Smooth muscle cell of the brain vasculature (primary cell): ENCODE results near the gene PDZD4.

Source experiments
- DNase-seq: peaks from one replicate; pipeline ENCODE4 v3.0.0-alpha.2; 2012; ENCODE audit warnings: low read depth, low spot score

The PDZD4 gene

DNA sequence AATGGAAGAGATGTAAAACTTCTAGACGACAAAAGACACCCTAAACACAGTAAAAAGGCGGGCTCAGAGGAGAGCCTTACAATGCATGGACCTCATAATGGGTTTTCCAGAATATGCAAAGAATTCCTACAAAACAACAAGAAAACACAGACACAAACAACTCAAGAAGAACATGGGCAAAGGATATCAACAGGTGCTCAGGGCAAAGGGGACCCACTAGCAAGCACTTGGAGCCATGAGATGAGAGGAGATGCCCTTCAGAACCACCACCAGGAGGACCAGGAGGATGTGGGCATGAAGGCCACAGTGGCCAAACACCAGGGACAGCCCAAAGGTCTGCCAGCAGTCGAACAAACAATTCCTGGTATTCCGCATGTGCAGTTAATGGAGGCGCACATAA lies 17.2 kb downstream of the PDZD4 start:
- DNase-seq = no peak

DNA sequence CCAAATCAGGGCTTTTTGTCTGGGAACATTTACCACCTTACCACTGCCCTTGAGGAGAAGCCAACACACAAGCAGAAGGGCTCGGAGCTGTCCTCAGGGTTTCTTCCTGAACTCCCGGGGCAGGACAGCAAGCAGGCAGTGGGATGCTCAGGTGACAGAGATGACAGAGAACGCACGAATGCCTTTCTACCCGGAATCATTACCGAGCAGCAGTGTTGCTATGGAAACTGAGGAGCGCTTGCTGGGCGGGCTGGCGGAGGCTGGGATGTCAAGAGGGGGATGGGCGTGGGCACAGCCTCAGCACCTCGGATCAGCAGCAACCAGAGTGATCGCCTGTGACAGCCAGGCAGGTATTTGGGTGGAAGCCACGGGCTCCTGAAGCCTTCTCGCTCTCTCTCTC lies 18.1 kb downstream of the PDZD4 start:
- DNase-seq = no peak

DNA sequence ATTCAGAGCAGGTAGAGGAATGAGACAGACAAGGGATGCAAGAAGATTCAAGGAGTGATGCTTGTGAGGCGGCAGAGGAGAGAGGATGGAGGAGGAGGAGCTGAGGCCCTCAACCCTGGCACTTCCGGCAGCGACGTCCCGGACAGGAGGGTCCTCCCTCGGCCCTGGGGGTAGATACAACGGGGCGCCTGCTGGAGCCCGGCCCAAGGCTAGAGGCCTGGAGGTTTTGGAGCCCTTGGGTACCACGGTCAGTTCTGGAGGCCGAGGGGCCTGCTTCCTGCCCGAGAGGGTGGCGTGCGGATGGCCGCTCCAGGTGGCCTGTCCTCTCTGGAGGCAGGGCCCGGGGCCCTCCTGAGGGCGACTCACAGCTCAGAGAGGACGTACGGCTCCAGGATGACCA lies 22.4 kb downstream of the PDZD4 start:
- no peak for DNase-seq

DNA sequence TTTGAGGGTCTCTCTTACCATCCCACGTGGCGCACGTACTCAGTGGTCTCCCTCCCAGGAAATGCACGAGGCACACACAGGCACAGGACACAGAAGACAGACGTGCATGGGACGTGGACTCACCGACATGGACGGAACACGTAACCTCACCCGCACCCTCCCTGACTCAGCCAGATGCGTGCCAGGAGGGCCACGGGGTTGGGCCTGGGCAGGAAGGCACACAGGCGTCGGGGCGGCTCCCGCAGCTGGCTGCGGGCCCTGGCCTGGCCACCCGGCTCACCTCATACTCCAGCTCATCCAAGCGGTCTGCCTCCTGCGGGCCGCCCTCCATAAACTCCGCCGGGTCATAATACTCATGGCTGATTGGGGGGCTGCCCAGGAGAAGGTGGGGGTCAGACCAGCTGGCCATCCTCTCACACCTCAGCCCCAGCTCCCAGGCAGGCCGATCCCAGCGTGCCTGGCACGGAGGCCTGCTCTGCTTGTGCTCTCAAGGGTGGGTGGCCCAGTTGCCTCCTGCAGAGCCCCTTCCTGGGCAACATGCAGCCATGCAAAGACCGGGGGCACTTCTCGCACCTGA lies 23.3 kb downstream of the PDZD4 start:
- DNase-seq = no peak

DNA sequence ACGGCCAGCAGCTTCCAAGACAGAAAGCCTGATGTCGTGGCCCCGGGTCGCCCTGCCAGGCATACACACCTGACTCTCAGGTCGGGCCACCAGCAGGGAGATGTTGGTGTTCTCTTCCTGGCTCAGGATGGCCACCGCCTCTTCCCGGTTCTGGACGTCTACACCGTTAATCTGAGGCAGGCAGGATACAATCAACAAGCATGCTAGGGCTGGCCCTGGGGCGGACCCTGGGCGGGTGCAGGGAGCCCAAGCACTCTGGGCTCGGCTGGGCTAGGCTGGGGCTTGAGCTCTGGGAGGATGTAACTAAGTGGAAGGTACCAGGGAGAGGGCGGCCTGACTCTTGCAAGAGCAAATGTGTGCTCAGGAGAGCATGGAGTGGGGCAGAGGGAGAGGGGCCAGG lies 24.9 kb downstream of the PDZD4 start:
- DNase-seq = no peak

DNA sequence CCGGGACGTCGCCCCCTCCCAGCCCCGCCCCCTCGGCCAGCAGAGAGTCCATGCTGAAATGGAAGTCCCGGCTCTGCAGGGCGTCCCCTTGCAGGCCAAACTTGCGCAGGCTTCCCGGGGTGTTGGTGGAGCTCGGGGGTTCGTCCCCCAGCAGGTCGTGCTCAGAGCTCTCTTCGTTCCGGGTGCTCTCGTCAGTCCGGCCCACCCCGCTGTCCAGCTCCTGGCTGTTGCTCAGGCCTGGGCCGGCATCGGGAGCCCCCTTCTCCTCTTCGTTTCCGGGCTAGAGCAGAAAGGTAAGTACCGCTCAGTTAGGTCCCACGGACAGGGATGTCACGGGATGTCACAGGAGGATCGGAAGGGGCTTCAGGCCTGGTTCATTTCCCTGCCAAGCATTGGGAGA lies 25.7 kb downstream of the PDZD4 start:
- DNase-seq = no peak

DNA sequence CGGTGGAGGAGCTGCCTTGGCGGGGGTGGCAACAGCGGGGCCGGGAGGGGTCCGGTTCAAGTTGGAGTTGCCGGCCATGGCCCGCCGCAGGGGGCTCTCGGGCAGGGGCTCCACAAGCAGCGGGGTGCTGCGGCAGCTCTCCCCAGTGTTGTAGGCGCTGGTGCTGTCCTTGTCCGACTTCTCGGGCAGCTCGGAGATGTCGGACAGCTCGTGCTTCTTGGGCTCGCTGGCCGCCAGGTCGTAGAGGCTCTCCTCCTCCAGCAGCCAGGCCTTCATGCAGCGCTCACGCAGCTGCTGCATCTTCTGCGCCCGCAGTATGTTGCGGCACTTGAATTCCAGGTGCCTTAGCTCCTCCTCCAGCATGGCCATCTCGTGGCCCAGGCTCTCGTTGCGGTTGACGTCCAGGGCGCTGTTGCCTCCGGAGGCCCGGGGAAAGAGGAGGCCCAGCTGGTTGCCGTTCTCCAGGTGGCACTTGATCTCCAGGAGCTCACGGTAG lies 26.2 kb downstream of the PDZD4 start:
- DNase-seq = no peak

DNA sequence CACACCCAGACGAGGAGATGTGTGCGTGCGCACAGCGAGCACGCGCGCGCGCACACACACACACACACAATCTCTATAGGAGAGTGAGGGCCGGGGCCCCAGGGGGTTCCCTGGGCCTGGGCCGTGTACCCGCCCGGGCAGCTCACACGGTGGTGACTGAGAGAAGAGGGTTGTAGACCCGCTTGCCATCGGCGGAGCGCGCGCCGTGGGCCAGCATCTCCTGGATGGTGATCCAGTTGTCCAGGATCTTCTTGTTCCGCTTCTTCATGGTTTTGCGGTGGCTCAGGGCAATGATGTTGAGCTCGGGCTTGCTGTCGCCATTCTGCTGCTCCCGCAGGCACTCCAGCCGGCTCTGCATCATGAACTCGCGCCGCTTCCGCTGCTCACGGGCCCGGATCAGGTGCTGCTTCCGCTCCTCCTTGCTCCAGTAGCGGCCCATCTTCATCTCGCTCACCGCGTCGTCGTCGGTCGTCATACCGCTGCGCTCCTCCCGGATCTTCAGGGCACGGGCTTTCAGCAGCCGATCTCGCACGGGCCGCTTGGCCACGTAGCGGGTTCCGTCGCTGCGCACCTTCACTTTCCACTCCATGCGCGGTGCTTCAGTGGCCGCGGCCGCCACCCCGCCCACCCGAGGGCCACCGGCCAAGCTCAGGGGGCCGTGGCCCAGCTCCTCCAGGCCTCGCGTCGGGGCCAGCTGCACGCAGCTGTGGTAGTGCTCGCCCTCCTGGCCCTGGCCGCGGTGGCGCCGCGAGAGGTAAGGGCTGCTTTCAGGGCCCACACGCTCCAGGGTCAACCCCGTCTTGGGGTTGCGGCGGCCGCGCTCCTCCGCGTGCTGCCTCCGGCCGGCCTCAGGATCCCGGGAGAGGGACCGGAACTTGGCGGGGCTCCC lies 26.9 kb downstream of the PDZD4 start:
- DNase-seq = no peak

DNA sequence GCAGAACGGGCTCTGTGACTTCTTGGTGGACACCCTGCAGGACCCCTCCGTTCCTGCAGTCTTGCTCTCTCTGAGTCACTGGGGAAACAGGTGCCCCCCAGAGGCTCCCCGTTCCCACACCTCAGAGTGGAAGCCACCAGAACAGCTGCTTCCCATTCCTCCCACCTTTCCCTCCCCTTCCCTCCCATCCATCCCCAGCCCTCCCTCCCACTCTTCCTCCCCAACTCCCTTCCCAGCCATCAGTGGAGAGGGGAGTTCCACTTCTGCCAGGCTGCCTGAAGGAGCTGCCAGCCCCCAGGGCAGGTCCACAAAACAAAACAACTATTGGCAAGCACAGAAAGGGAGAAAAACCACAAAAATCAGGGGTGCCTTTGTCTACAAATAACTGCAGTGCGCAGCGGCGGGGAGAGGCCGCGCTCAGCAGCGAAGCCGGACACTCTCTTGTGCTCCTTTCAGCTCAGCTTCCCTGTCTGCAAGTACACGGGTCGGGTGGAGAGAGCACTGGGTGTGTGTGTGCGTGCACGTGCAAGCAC lies 27.8 kb downstream of the PDZD4 start:
- DNase-seq = no peak

DNA sequence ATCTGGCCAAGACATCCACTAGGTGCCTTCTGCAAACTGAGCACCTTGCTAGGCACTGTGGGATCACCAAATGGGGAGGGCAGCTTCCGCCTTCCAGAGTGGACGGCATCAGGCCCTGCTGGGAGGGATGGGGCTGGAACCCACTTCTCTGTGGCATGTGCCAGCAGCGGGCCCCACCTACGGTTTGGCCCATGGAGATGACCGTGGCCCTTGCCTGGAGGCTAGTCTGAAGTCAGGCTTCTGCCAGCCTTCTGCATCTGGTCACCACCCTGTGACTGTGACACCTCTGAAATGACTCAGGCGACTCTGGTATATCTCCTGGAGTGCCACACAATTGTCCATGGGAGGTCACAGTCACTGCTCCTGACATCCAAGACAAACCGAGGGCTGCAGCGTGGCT lies 28.7 kb downstream of the PDZD4 start:
- no peak for DNase-seq

DNA sequence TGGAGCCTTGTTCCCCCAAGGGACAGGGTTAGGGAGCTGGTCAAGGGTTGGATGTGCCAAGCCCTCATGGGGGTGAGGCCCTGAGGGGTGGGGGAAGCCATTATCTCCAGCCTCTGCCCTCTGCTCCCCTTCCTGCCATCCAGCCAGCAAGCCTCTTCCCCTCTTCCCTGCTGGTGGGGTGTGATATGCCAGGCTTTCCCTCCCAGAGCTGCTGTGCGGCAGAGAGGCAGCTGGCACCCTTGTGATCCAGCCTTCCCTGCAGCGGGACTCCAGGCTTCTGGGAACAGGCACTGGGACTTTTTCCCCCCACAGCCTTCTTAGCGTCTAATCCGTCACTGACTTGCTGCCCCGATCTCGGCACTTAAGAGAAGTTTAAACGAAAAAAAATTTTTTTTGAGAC lies 29.6 kb downstream of the PDZD4 start:
- no peak for DNase-seq

DNA sequence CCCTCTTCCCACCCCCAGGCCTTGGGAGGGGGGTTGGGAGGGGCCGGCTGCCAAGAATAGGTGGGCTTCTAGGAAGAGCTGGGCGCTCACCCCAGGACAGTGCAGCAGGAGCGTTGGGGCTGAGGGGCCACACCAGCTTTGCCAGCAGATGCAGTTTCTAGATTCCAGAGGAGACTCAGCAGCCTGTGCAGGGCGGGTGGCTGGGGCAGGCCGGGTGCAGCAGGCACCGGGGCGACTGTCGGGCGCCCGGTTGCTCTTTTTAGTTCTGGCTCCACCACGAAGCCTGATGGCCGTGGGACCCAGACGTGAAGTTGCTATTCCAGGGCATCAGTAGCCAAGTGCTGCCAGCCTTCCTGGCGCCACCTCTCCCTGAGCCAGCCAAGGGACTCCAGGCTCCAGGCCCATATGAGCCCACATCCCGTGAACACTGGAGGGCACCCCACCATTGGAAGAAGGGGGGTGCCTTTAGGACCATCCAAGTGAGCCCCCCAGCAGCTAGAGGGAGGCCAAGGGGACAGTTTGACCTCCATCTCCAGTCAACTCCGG lies 30.1 kb downstream of the PDZD4 start:
- DNase-seq = no peak

DNA sequence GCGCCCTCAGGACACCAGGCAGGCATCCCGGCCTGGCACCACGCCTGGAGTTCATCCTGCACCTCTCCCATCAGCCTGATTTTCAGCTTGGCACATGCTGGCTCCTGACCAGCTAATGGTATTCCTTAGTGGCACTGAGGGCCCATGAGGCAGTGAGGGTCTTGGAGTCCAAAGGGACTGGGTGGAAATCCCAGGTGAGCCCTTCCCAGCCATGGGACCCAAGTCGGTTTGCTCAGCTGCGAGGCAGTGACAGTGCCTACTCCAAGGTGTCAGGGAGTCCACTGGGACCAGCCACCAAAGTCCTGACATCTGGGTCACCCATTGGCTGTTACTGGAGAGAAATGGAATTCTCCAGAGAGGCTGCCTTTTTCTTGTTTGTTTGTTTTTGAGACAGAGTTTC lies 31.0 kb downstream of the PDZD4 start:
- DNase-seq = no peak

DNA sequence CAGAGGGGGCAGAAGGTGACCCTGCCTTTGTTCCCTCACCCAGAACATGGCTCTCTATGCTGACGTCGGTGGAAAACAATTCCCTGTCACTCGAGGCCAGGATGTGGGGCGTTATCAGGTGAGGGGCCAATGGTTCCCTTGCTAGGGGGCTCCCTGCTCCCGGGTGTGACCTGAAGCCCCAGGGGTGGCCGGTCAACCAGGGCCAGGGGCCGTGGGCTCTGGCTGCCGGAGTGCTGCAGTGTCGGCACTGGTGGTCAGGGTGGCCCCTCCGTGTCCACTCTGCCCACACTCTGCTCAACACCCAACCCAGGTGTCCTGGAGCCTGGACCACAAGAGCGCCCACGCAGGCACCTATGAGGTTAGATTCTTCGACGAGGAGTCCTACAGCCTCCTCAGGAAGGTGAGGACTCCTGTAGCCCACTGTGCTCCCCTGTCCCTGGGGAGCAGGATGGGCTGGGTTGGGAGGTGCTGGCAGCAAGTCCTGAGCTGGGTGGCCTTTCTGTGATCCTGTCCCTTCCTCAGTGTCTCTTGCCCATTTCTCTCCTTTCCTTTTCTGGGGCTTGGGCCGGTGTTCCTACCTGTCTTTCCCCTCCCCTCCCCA lies 32.8 kb downstream of the PDZD4 start:
- no peak for DNase-seq

DNA sequence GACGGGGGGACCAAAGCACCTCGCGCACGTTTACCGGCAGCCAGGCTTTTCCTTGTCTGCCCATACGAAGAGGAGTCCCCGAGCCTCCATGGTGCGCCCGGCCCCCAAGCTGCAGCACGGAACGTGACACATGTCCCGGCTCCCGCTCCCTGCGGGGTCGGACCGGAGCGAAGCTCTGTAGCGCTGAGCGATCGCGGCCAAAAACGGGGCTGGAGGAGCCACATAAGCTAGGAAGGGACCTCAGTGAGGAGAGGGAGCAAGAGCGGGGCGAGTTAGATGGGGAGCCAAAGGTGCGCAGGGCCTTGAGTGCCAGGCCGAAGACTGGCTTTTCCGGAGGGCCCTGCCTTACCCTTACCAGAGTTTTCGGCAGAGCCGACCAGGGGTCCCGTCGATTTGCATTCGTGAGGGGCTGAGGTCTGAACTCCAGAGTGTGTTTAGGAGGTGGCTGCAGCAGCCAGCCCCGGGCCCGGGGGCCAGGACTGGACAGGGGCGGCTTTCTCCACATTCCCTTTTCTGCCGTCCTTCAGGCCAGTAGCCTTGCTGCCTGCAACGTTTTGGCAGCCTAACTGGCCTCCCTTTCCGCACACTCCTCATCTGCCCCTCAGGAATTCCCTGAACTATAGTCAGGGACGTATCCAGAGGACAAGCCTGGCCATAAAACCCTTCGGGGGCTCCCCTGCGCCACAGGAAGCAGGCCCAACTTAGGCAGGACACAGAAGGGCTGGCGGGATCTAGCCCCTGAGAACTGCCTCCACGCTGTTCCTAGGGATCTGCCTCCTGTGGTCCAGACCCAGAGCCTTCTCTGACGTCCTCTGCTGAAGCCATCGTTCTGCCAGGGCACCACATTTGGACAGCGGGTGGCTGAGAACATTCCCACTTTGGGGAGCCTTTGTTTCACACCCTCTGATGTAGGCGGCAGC lies 35.2 kb downstream of the PDZD4 start:
- DNase-seq = no peak

DNA sequence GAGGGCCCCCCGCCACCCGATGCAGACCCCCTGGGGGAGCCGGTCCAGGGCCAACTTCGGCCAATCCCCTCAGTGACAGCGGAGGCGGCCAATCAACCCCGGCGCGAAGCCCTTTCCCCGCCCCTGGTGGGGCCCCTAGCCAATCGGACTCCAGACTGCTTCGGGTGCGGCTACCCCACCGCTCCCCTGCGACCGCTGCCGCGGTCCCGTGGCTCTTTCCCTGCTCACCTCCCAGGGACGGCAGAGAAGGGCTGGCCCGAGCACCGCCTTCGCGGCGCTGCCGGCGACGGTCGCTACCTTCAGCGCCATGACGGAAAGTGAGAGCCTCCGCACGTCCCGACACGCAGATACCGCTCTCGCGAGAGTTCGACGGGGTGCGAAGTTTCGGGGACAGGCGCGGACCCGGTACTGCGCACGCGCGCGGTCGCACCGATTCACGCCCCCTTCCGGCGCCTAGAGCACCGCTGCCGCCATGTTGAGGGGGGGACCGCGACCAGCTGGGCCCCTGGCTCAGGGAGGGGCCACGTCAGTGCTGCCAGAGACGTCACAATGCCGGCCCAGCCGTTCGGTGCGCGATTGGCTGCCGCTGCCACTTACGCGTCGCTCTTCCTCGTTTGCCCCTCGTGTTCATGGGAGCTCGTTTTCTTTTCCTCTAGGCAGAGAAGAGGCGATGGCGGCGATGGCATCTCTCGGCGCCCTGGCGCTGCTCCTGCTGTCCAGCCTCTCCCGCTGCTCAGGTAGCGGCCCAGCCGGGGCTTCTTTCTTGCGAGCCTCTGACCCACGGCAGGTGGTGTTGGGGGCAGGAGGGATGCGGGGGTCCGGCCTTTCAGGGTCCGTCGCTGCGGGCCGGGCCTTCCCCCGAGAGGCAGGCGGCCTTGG lies 36.1 kb downstream of the PDZD4 start, which contains the start of the genes IDH3G and SSR4:
IDH3G (minus strand) TSS at position 358 of the 879 bp plus-strand sequence; CDS start at position 309, 49 bp downstream.
SSR4 (plus strand) TSS at position 651 of the 879 bp plus-strand sequence; CDS start at position 671, 20 bp downstream.
- DNase-seq = peak; percentile 81

DNA sequence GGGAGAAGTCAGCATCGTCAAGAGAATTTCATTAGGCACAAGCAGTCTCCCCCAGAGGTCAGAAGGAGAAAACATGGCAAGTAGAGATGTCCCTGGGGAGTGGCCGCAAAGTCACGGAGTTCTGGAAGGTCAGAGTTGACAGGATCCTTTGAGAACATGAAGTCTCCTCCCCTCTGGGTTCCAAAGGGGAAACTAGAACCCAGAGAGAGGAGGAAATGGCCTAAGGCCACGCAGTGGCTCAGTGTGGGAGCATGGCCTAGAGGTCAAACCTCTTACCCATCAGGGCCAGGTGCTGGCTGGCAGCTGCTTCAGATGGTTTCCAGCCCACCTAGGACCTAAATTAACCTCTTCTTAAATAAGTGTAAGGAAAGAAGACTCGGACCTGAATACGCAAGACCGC lies 37.1 kb downstream of the PDZD4 start:
- no peak for DNase-seq

DNA sequence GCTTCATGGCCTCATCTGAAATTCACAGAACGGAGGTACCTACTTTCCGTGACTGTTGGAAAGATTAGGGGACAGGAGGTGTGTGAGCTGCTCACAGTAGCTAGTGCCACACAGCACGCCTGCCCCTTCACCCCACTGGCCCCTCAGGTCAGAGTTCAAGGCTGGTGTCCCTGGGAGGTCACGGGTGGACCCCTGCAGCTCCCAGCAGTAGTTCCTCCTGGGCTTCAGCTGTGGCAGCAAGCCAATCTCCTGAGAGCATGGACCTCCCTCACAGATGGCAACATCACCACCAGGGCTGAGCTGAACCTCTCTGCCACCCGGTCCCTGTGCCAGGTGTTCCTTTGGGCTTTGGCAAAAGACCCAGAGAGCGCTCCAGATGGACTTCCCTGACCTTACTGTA lies 38.0 kb downstream of the PDZD4 start:
- DNase-seq = no peak

DNA sequence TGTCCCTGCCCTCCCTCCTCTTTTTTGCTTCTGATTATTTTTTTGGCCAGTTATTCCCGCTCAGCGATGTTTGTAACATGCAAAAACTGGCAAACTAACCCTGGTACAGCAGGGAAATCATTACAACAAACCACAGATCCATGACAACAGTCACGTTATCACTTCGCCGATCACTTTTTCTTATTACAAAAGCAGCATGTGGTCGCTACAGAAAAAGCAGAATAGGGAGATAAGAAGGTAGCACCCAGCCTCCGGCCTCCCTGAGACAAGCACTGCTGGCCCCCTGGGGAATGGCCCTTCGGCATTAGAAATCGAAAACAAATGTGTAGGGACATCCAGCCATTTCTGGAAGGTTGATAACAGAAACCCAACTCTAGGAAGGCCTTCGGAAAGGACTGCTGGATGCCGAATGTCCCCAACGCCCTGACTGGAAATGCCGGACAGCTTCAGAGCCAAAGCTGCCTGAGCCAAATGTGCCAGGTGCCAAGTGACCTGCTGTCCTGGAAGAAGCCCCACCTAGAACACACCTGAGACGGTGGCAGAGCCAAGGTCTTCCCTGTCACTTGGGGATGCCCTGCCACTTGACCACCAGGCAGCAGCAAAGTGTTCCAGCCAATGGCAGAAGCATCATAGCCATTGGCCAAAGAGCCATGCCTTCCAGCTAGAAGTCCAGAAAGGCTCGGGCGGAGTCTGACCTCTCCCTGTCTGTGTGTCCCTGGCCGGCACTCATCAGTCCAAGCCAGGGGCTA lies 39.1 kb downstream of the PDZD4 start:
- no peak for DNase-seq
